GM21423 (cell line): Measurements from ENCODE around the gene HECTD1.
"Not testable (repeated sequence)": the region's sequence is repeated elsewhere in the genome, so short reads cannot be mapped to it uniquely, and the experiment has no call there.

Experiments
- ATAC-seq: cut with Tn5 transposase; IDR thresholded peaks from one replicate; pipeline ENCODE4 v1.9.1; 2021; ENCODE audit warnings: mild to moderate bottlenecking, moderate library complexity; ENCODE audit not compliant: unreplicated experiment

The HECTD1 gene

GRCh38 chr14:31196839-31197492, 10.6 kb downstream of the HECTD1 start:
- ATAC-seq, result no peak

GRCh38 chr14:31194661-31195060, 12.9 kb downstream of the HECTD1 start:
- ATAC-seq, result no peak

GRCh38 chr14:31194095-31194494, 13.5 kb downstream of the HECTD1 start:
- no peak for ATAC-seq

- ATAC-seq, result not testable (repeated sequence)
These were observed 15.0 kb downstream of the HECTD1 start for GRCh38 chr14:31192544-31192943.

- ATAC-seq, result no peak
These were observed 16.8 kb downstream of the HECTD1 start for GRCh38 chr14:31190717-31191263.

GRCh38 chr14:31190219-31190603, 17.4 kb downstream of the HECTD1 start:
- ATAC-seq, result no peak

GRCh38 chr14:31189346-31190218, 18.0 kb downstream of the HECTD1 start:
- no peak for ATAC-seq

- ATAC-seq, result no peak
These were observed 18.8 kb downstream of the HECTD1 start for GRCh38 chr14:31188744-31189143.

- ATAC-seq, result not testable (repeated sequence)
These were observed 25.6 kb downstream of the HECTD1 start for GRCh38 chr14:31182016-31182415.

- no peak for ATAC-seq
These were observed 26.3 kb downstream of the HECTD1 start for GRCh38 chr14:31181271-31181670.

- no peak for ATAC-seq
These were observed 27.1 kb downstream of the HECTD1 start for GRCh38 chr14:31180299-31181051.

- no peak for ATAC-seq
These were observed 33.2 kb downstream of the HECTD1 start for GRCh38 chr14:31174433-31174832.

- no peak for ATAC-seq
These were observed 34.3 kb downstream of the HECTD1 start for GRCh38 chr14:31173120-31173837.

GRCh38 chr14:31172084-31172483, 35.5 kb downstream of the HECTD1 start:
- no peak for ATAC-seq

GRCh38 chr14:31170411-31170810, 37.2 kb downstream of the HECTD1 start:
- no peak for ATAC-seq

GRCh38 chr14:31169877-31170276, 37.7 kb downstream of the HECTD1 start:
- ATAC-seq, result no peak

- ATAC-seq, result no peak
These were observed 40.6 kb downstream of the HECTD1 start for GRCh38 chr14:31167032-31167431.

GRCh38 chr14:31166271-31166561, 41.4 kb downstream of the HECTD1 start:
- no peak for ATAC-seq

GRCh38 chr14:31164115-31164514, 43.5 kb downstream of the HECTD1 start:
- ATAC-seq, result no peak

- no peak for ATAC-seq
These were observed 44.5 kb downstream of the HECTD1 start for GRCh38 chr14:31162910-31163649.
